ENCODE results near the gene CD163L1. TPM values are rescaled to one million over a fixed set of nuclear protein-coding genes. Genes with fewer than 3 reads are reported as not detected.
"Not testable (repeated sequence)": the region's sequence is repeated elsewhere in the genome, so short reads cannot be mapped to it uniquely, and the experiment has no call there.

Gene CD163L1
- 0.37 and 2.0 TPM in 2 replicates for total RNA-seq (2014; rRNA removed; shearing (Covaris generic); ENCODE audit: low replicate concordance)

DNA sequence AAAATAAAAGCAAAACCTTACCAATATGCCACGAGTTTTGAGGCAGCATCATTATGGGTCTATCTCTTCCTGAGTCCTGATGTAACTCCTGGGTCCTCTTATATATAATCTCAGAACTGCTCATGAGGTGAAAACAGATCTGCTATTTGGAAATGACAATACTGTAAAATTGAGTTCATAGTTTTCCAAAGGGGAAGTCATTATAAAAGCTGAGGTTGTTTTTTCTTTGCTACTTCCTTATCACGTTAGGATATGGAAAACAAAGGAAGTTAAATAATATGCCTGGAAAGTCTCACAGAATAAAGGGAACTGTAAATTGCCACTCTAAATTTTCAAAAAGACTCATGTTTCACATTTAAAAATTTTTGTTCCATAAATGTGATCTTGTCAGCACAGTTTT is at the start of gene CD163L1:
Gene CD163L1 (minus strand): TSS at position 78 of the 400 bp plus-strand sequence. CDS start 26 bp downstream, at position 52.
- DNase-seq: no peak
- Histone ChIP-seq H3K36me3 (no peaks in the 10 kb centered on the region), H3K4me3 (no peak within 1 kb of the TSS), H3K27me3 (no peaks in the 10 kb centered on the region), H3K9me3 (no peaks in the 10 kb centered on the region)

DNA sequence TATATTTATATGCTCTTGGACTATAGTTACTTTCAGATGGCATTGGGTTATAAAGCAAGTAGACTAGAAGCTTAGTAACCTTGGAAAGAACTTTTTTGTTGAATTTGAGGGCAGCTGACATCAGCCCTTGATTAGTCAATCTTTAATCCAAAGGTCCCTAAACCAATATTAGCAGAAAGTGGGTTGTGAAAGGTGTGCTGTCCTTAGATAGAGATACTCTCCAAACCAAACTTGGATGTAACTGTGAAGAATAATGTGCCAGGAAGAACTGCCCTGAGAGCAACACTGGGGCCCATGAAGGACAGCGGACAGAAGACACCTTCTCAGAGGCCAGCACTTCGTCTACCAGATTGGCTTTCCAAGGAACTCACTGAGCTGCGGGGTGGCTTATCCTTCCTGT is 49.1 kb upstream of the CD163L1 start:
- Histone ChIP-seq H3K4me3 (no peak overlapping the region), H3K27me3 (peaks cover 4% of the 10 kb centered on the region; the same call in 1 of the 2 replicates), H3K9me3 (no peaks in the 10 kb centered on the region), H3K36me3 (no peaks in the 10 kb centered on the region)
- no peak for DNase-seq

DNA sequence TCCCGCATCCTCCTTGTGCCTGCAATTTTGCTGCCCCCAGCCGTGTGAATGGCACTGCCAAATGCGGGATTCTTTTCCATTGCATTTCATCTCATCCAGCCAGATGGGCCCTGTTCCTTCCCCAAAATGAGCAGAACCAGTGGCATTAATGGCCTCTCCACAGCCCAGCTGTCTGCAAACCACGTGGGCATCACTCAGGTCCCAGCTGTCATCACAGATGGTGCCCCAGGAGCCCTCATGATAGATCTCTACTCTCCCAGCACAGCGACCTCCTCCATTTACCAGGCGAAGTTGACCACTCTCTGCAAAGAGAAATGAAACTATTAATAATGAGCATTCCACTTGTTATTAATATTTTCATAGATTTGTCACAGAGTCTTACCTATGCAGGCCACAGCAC is 42.6 kb upstream of the CD163L1 start:
- H3K4me3 ChIP-seq: no peak overlapping the region

DNA sequence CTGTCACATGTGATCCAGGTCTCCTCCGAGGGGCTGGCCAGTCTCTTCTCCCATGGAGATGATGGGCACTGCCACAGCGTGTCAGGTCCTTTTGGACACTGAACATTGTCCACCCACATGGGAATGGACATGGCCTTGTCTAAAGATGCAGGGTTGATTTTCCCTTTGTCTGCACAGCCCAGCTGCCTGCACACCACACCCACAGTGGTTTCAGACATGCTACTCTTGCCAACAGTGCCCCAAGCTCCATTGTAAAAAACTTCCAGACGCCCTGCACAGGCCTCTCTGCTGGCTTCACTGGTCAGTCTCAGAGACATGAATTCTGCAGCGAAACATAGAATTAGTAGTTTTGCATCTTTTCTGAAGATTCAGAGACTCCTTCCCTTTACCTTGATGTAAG is 41.1 kb upstream of the CD163L1 start:
- Histone ChIP-seq H3K27me3 (no peaks in the 10 kb centered on the region), H3K9me3 (no peaks in the 10 kb centered on the region), H3K36me3 (no peaks in the 10 kb centered on the region), H3K4me3 (no peak overlapping the region)
- DNase-seq: no peak

More for the DNA sequence above, 42.6 kb upstream of the CD163L1 start:
- peaks cover 4% of the 10 kb centered on the region; the same call in 1 of the 2 replicates for H3K27me3 ChIP-seq
- H3K9me3 ChIP-seq: no peaks in the 10 kb centered on the region
- no peak for DNase-seq
- H3K36me3 ChIP-seq: no peaks in the 10 kb centered on the region

DNA sequence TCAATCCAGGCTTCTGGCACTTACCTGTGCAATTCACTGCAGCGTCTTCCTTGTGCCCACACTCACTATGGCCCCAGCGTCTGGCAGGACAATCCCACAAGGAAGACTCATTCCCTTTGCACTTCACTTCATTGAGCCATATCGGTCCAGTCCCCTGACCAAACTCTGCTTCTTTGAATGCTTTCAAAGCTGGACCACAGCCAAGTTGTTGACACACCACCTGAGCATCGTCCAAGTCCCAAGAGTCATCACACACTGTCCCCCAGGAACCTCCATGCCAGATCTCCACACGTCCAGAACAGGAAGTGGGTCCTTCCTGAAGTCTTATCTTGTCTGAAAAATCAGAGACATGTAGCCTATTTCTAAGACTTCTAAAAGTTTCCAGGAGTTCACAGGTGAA is 39.4 kb upstream of the CD163L1 start:
- no peaks in the 10 kb centered on the region for H3K27me3 ChIP-seq
- no peak for DNase-seq
- H3K36me3 ChIP-seq: no peaks in the 10 kb centered on the region
- H3K4me3 ChIP-seq: no peak overlapping the region
- H3K9me3 ChIP-seq: no peaks in the 10 kb centered on the region

DNA sequence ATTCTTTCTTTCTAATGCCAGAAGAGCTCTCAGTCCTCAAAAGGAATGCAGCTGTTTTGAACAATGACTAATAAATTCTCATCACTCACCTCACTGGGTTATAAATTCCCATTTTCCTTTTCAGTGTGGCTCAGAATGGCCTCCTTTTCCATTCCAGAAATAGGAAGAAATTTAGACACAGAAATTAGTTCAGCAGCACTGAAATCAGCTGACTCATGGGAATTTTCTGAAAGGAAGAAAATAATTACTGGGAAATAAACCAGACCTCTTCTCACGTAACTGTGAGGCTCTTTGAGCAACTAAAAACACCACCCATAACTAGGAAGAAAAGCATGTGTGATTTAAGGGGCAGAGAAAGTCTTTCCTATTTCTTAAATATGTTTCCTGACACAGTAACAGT is 35.8 kb upstream of the CD163L1 start:
- Histone ChIP-seq H3K36me3 (no peaks in the 10 kb centered on the region), H3K9me3 (no peaks in the 10 kb centered on the region), H3K4me3 (no peak overlapping the region), H3K27me3 (no peaks in the 10 kb centered on the region)
- no peak for DNase-seq

DNA sequence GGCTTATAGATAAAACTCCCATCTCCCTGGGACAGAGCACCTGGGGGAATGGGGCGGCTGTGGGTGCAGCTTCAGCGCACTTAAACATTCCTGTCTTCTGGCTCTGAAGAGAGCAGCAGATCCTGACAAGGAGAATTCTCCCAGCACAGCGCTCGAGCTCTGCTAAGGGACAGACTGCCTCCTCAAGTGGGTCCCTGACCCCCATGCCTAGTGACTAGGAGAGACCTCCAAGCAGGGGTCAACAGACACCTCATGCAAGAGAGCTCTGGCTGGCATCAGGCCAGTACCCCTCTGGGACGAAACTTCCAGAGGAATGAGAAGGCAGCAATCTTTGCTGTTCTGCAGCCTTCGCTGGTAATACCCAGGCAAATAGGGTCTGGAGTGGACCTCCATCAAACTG is 28.1 kb upstream of the CD163L1 start:
- Histone ChIP-seq H3K9me3 (no peaks in the 10 kb centered on the region; the same call in 1 of the 2 replicates), H3K27me3 (no peaks in the 10 kb centered on the region), H3K4me3 (no peak overlapping the region), H3K36me3 (no peaks in the 10 kb centered on the region)
- no peak for DNase-seq

DNA sequence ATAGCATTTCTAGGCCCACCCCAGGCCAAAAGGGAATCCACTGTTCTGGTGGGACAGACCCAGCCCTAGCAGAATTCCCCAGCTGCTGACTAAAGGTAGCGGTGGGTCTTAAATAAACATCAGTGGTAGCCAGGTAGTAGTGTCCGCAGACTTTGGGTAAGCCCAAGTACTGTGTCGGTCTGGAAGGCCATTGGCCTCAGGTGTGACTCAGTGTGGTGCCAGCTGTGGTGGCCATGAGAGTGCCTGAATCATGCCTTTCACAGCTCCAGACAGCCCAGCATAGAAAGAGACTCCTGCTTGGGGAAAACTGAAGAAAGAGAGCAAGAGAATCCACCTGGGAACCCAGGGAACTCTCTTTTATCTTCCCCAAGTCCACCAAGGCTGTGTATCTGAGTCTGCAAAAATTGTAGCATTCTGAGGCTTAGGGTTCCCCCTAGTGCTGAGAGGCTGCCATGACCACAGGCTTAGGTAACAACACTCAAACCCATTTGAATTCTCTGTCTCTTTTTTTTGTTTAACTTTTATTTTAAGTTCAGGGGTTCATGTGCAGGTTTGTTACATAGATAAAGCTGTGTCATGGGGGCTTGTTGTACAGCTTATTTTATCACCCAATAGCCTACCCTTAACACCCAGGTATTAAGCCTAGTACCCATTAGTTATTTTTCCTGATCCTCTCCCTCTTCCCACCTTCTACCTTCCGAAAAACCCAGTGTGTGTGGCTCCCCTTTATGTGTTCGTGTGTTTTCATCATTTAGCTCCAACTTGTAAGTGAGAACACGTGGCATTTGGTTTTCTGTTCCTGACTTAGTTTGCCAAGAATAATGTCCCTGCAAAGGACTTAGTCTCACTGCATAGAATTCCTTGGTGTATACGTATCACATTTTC is 16.7 kb upstream of the CD163L1 start:
- DNase-seq: peak; percentile 9
- no peaks in the 10 kb centered on the region for H3K9me3 ChIP-seq
- H3K4me3 ChIP-seq: no peak overlapping the region
- no peaks in the 10 kb centered on the region for H3K27me3 ChIP-seq
- H3K36me3 ChIP-seq: no peaks in the 10 kb centered on the region

DNA sequence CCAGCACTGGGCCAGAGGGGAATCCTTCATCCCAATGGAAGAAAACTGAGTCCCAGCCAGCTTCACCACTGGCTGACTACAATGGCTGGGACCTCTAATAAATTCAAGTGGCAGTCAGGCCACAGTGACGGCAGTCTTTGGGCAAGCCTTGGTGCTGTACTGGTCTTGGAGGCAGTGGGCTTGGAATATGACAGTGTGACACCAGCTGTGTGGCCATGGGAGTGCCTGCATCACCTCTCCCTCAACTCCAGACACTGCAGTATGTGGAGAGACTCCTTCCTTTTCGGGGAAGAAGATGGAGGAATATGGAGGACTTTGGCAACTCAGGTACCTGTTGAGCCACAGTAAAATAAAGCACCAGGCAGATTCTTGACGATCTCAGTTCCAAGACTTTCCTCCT is 16.0 kb upstream of the CD163L1 start:
- Histone ChIP-seq H3K27me3 (no peaks in the 10 kb centered on the region), H3K4me3 (no peak overlapping the region), H3K9me3 (no peaks in the 10 kb centered on the region), H3K36me3 (no peaks in the 10 kb centered on the region)
- DNase-seq: no peak

DNA sequence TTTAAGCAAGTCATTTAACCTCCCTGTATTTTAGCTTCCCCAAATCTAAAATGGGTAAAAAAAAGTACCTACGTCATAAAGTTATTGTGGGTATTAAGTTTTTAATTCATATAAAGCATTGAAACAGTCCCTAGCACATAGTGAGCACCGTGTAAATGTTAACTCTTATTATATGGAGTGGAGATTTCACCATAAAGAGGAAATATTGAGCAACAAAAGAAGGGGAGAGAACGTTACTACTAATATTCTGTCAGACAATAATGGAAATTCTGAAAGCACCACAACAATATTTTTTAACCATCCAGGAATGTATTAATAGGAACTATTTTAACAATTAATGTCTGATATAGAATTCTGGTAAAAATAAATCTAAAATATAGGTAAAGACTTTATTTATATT is 7.8 kb upstream of the CD163L1 start:
- H3K27me3 ChIP-seq: no peaks in the 10 kb centered on the region; the same call in 1 of the 2 replicates
- DNase-seq: no peak
- H3K36me3 ChIP-seq: no peaks in the 10 kb centered on the region
- no peaks in the 10 kb centered on the region for H3K9me3 ChIP-seq
- H3K4me3 ChIP-seq: no peak overlapping the region

DNA sequence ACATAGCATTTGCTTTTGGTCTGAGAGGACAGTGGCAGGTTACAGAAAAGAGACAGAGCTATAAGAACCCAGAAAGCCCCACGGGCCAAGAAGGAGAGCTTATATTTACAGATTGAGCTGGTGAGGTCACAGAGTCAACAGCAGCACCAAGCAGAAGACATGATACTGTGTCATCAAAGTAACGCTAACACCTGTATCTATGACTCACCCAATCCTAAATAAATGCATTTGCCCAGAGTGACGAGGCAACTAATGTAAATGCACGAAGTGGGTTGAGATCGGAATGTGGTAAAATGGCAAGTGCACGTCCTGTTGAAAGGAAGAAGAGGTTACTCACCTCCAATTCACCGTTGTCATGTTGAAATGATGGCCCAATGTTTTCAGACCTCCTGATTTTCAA is 6.7 kb upstream of the CD163L1 start:
- Histone ChIP-seq H3K27me3 (no peaks in the 10 kb centered on the region; the same call in 1 of the 2 replicates), H3K36me3 (no peaks in the 10 kb centered on the region), H3K9me3 (no peaks in the 10 kb centered on the region), H3K4me3 (no peak overlapping the region)
- no peak for DNase-seq

DNA sequence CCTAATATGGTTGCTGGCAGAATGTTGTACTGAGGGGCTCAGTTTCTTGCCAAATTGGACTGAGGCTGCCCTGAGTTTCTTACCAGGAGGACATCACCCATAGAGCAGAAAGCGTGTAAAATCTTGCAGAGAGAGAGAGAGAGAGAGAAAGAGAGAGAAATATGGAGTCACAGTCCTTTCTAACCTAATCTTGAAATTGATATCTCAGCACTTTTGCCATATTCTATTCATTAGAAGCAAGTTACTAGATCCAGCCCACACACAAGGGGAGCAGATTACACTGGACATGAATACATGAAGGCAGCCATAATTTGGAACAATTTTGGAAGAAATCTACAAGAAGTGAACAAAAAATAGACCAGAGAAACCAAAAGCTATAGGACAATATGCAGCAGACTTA is 4.1 kb upstream of the CD163L1 start:
- no peak for DNase-seq
- H3K4me3 ChIP-seq: no peak overlapping the region
- H3K36me3 ChIP-seq: no peaks in the 10 kb centered on the region
- no peaks in the 10 kb centered on the region for H3K9me3 ChIP-seq
- no peaks in the 10 kb centered on the region; the same call in 1 of the 2 replicates for H3K27me3 ChIP-seq

DNA sequence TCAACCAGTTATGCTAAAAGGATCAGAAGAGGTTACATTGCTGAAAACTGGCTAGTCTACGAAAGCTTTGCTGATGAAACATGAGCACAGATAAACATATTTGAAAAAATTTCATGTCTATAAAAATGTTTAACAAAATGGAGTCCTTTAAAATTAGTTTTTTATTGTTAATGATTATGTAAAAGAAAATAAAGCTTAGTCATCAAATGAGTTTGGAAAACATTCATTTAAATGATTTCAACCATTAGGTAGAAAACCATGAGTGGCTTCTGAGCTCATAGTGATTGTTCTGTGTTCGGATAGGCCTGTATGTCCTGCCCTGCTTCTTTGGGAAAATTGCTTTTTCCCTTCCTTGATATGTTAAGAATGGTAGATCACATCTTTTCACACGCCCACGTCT is 584 bp upstream of the CD163L1 start:
- DNase-seq: no peak
- Histone ChIP-seq H3K36me3 (no peaks in the 10 kb centered on the region), H3K27me3 (no peaks in the 10 kb centered on the region; the same call in 1 of the 2 replicates), H3K4me3 (no peak overlapping the region), H3K9me3 (no peaks in the 10 kb centered on the region)

DNA sequence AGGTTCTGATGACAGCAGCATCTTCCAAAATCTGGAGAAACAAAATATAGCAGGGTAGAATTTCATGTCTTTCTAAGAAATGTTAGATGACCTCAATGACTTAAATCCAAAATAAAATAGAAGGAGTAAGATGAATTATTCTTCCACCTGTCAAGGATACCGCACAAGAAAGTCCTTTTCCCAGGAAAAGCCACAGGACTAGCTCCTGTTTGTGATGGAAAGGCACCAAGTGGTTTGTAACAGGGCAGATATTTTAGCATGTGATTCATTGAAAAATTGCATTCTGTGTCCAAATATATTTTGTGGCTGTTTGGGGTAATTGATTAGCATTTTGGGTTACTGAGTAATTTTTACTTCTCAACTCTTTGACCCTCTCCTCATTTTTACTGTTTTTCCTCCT is 2.7 kb downstream of the CD163L1 start:
- H3K27me3 ChIP-seq: no peaks in the 10 kb centered on the region
- DNase-seq: no peak
- H3K9me3 ChIP-seq: no peaks in the 10 kb centered on the region
- H3K36me3 ChIP-seq: no peaks in the 10 kb centered on the region
- H3K4me3 ChIP-seq: no peak overlapping the region

DNA sequence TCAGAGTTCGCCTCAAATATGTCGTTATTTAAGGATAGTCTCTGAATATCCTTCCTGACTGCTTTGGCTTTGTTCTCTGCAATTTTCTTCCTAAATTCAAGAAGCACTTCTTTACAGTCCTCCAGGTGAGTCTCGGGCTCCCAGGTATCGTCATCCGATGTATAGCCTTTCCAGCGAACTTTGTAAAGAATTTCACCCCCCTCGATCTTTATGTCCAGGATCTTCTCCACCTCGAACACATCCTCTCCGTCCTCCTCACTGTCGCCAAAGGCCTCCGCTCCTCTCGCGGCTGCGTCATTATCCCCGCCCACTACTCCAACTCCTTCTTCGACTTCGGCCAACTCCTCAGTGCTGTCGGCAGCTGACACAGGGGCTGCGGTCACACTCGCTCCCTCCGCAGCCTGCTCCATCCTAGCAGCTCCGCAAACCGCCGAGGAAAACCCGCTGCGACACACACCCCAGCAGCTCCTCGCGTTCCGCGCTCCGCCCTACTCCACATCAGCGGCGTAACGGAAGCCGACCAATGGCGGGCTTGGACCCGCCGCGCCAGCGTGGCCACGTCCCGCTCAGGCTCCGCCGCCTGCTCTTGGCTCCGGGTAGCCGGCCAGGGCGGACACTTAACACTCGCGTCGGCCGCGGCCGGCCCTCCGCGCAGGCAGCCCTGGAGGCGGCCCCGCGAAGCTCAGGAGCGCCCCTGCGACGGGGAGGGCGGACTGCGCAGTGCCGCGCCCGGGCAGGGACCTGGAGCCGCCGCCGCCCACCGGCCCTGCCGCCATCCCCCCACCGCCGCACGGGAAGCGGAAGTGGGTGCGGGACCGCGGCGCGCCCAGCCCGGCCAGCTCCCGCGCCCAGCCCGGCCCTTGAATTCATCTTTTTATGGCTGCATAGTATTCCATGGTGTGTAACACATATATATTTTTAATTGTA is 4.1 kb downstream of the CD163L1 start:
- peak overlapping the region; percentile 52 for H3K4me3 ChIP-seq
- peak; percentile 89 for DNase-seq
- H3K9me3 ChIP-seq: no peaks in the 10 kb centered on the region
- H3K27me3 ChIP-seq: no peaks in the 10 kb centered on the region
- no peaks in the 10 kb centered on the region for H3K36me3 ChIP-seq

DNA sequence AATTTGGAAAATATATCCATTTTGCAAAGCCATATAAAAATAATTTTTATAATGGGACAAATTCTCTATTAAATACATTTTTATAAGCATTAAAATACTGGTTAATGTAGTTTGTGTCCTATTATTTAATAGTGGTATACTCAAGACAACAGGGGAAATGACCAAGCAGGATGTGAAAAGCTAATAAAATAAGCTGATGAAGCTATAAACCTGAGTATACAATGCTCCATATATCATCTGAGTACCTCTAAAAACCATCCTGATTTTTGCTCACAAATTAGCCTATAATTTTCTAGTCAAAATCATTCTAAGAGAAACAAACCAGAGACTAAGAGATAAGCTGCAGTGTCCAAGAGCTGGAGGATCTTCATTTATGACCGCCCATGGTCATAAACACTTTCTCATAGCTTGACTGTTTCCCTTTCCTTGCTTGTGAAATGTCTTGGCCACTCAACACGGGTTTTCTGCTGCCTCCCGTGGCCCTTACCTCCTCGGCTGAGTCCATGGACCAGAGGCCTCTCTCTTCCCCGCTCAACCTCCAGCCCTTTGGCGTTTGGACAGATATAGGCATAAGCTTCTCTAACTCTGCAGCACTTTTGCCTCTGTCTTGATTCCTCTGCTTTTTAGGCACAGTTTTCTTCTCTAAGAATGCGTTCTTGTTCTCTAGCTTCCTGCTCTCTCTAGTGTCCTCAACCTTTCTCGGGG is 5.5 kb downstream of the CD163L1 start:
- H3K36me3 ChIP-seq, H3K9me3 ChIP-seq, H3K27me3 ChIP-seq: not testable (repeated sequence)
- peak overlapping the region; percentile 52 for H3K4me3 ChIP-seq
- DNase-seq: peak; percentile 33

DNA sequence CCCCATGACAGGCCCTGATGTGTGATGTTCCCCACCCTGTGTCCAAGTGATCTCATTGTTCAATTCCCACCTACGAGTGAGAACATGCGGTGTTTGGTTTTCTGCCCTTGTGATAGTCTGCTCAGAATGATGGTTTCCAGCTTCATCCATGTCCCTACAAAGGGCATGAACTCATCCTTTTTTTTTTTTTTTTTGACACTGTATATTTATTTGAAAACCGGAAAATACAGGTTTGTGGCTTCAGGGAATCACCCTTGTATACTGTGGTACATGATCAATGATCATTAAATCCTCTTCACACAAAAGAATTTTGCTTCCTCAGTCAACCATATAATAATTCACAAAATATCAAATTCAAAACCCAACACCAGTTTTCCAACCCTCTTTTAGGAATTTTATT is 6.5 kb downstream of the CD163L1 start:
- H3K36me3 ChIP-seq, H3K9me3 ChIP-seq, H3K27me3 ChIP-seq, DNase-seq: not testable (repeated sequence)
- H3K4me3 ChIP-seq: 0 out of 2 replicates have a peak overlapping the region, but pooled peaks have one; percentile 52
